HS-5 (cell line): ENCODE measurements around the gene TMEM54.

ENCODE experiments used
- DNase-seq: peaks from one replicate; pipeline ENCODE4 v3.0.0-alpha.2; 2012; ENCODE audit warnings: low read depth

TMEM54 gene, protein sequence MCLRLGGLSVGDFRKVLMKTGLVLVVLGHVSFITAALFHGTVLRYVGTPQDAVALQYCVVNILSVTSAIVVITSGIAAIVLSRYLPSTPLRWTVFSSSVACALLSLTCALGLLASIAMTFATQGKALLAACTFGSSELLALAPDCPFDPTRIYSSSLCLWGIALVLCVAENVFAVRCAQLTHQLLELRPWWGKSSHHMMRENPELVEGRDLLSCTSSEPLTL

DNA sequence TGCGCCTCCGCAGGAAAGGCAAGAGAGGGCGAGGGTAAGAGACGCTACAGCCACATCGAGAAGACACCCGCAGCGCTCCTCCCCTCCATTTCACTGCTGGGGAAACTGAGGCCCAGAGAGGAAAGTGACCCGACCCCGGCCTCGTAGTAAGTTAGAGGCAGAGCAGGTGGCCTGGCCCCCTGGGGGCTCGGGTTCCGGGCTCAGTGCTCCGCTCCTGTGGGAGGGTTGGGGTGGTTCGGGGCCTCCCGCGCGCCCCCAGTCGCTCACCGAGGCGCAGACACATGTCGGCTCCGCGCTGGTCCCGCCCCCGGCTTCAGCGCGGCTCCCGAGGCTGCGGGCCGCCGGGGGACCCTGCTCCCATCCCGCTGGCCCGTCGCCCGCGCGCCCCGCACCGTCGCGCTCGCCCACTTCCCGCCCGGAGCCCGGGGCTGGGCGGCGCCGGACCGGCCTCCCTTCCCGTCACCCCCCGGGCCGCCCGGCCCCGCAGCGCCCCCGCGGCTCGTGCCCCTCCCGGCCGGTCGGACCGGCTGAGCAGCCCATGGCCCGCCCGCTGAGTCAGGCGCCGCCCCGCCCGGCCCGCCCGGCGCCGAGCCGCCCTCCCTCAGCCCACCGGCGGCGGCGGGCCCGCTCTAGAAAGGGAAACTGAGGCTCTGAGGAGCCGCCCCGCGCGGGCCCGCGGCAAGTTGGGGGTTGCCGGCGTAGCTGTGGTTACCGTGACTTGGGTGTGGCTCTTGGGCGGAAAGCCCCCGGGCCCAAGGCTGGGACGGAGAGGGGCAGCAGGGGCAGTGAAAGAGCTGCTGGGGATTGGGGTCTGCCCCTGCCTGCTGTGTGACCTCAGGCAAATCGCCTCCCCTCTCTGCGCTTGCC, at the start of gene TMEM54:
TSS of gene TMEM54 (minus strand) at position 434 of the 867 bp plus-strand sequence. CDS start at position 283, 151 bp downstream.
- DNase-seq = no peak

DNA sequence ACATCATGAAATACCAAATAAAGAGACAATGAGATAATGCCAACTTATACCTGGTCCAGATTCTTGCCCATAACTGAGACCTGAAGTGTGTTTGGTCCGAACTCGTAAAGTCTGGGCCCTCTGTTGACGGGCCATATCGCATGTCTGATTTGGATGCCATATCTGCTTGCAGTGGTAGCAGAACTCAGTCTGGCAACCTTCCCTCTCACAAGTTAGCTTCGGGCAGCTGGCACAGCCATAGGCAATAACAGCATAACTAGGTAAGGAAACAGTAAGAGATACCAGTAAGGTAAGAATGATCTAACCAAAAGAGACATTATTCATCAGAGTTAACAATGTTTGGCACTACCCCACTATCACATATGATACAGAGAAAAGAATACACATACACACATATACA, 48.3 kb upstream of the TMEM54 start:
- DNase-seq = no peak

DNA sequence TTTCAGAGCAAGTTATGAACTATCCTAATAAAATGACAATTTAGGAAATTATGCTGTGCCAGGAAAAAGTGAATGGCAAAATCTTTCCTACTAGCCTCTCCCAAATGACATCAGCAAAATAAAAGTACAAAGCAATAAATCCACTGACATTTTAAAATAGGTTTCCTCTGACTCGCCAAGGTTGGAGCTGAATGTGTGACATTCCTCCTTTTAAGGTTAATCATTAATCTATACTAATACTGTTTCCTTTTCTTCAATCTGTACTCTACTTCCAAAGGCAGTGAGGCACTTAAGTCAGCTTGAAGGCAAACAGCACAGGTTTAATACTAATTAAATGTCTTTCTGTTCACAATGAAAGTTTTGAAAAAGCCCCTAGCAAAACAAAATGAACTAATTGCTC, 47.7 kb upstream of the TMEM54 start:
- no peak for DNase-seq

DNA sequence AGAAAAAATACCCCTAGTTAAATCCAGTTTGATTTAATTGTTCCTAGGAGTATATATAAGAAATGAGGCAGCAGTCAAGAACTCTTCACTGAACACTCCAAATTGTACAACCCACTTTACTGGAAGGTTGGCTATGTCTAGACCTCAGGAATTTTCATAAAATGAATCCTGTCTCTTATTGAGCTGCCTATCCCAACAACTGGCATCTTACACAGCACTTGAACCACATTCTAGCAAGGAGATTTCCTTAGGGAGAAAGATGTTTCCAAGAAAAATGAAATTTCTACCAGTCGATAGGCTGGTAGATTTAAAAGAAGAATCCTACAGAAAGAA, 47.2 kb upstream of the TMEM54 start:
- DNase-seq = no peak

DNA sequence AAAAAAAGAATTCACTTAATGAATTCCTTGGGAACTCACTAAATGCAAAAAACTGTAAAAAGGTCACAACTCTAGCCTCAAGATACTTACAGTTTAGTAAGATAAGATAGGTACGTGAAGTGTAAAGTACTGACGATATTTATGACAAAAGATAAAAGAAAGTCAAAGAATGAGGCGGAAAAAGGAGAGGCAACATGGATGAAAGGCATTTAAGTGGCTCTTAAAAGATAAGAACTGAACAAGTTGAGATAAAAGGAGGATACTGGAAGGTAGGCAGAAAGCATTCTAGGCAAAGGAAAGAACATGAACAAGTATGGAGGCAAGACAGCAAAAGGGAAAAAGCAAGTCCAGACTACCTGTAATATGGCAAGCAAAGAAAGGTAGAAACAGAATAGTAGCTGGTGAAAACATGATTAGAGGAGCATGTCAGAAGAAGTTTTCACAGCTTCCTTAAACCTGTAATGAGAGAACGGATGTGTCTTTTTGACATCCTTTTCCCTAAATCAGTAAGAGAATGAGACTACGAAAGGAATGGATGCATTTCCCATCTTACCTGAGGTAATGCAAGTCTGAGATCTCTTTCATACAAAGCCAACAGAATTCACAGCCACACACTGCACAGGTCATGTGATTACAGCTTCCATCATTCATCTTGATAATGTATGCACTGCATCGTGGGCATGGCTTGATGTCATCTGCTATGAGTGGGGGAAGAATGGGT, 46.6 kb upstream of the TMEM54 start:
- no peak for DNase-seq

DNA sequence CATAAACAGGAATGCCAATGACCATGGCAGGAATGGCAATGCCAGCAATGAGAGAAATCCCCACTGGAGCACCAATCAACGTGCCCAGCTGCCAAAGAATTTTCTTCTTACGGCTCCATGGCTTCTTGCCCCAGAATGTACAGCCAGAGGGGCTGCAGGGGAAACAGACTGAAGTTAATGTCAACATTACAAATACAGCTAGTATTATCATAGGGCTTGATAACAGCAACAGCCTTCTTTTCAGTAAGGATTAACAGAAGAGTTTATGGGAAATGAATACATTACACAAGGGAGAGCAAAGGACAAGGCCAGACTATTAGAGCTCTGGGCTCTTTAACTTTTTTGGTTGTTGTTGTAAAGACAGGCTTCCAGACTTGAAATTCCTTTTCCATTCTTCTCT, 45.2 kb upstream of the TMEM54 start:
- no peak for DNase-seq

DNA sequence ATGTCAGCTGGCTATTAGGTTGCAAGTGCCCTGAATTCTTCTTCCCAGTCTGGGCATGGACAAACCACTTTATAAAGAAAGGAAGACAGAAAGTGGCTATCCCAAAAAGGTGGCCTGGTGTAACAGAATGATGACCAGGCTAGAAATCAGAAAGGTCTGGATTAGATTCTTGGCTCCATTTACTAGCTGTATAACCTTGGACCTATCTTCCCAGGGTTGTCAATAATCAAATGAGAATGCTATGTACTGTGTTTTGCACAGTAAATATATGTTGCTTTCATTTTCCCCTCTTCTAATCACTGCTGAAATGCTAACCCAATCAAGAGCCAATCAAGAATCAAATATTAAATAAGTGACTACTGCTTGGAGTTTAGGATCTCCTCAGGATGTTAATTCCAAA, 43.0 kb upstream of the TMEM54 start:
- no peak for DNase-seq

DNA sequence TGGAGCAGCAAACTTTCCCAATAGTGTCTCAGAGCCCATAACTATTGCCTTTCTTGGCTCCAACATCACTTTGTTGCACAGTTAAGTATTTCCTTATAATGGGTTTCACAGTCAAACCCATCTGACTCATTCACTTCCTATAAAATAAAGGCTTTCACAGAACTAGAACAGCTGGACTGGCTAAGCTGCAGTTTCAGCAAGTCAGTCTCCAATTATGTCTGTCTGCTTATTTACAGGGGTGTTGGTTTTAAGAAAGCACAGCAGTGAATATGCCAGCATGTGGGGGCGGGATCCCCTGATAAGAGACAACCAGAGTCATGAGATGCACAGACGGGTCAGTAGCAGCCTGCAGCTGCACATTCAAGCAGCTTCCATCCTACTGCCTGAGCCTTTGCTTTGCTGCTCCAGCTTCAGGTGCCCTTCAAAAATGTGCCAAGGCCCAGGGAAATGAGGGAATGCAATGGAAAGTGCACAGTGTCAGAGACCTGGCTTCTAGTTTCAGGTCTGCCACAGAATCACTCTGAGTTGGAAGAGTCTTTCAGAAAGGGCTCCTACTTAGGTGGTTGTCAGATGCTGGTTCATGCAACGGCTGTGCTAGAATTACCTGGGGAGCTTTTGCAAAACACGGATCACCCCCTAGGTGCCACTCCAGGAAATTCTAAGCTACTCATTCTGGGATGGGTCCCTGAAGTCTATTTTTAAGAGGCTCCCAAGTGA, 38.6 kb upstream of the TMEM54 start:
- no peak for DNase-seq

DNA sequence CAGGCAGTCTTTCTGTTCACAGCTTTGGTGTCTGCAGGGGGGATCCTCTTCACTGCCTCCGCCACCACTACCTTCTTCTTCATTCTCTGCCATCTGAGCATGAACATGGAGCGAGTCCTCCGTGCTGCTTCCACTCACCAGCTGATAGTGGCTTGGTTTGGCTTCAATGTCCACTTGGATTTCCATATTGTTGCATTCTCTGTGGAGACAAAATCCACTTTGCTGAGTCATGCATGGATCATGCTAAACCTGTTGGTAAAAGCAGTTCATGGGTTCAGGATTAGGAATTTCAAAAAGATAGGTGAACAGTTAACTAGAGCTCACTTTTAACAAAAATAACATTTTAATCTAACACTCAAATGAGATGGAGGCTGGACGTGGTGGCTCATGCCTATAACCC, 35.9 kb upstream of the TMEM54 start:
- DNase-seq = no peak

DNA sequence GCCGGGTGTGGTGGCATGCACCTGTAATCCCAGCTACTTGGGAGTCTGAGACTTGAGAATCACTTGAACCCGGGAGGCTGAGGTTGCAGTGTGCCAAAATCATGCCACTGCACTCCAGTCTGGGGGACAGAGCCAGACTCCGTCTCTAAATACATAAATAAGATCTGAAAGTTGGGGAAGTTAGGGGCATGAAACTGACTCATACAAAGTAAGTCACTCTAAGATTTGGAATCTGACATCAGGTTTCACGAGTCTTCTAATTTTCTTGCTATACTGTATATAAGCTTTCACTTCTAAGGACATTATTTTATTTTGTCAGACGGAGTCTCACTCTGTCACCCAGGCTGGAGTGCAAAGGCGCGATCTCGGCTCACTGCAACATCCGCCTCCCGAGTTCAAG, 33.3 kb upstream of the TMEM54 start:
- no peak for DNase-seq

DNA sequence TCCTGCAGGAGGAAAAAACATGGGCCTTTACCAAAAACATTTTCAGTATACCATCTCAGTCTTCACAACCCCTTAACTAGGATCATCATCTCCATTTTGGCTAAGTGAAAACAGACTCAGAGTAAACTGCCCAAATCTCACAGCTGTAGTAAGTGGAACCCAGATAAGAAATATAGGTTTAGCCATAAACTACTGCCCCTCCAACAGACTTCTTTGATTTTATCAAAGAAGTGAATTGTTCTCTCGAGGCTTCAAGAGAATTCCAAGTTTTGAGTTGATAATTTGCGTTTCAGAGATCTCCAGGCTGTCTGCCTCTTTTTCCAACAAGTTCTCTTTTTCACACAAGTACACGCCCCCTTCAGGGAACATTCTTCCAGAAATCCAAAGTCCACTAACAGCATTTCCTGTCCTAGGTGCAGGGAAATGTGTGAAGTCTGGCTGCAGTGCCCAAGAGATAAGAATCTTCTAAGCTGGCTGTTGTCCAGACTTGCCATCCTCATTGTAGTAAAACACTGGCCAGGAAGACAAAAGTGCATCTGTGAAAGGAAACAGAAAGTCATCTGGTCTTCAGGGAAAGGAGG, 32.6 kb upstream of the TMEM54 start:
- DNase-seq = no peak

DNA sequence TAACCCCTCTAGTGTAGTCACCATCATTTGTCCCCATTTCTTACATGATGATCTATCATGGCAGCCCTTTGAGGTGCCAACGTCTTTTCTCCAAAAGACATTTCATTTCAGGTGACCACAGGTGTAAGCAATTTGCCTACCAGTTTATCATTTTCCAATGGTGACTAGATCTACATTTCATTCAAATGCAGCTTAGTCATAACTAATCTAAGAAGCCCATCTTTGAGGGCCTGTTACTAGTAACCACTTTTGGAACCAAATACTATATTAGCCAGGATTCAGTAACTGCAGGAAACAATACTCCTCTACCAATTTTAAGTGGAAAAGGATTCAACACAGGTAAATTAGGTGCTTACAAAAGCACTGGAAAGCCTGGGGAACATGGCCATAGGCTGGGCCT, 30.6 kb upstream of the TMEM54 start:
- no peak for DNase-seq

DNA sequence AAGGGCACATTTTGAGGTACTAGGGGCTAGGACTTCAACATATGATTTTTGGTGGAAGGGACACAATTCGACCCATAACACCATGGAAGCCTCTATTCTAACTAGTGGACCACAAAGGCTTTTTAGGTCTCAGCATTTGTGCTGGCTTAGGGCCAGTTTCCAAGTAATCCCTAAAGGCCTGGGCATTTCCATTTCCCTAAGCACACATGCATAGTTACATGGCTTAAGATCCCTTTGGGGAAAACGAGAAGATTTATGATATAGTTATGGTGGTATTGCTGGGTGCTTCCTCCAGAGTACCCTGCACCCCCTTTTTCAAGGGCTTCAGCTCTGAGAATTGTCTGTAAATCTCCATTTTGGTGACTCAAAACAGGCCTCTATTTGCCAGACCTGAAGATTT, 28.2 kb upstream of the TMEM54 start:
- no peak for DNase-seq

DNA sequence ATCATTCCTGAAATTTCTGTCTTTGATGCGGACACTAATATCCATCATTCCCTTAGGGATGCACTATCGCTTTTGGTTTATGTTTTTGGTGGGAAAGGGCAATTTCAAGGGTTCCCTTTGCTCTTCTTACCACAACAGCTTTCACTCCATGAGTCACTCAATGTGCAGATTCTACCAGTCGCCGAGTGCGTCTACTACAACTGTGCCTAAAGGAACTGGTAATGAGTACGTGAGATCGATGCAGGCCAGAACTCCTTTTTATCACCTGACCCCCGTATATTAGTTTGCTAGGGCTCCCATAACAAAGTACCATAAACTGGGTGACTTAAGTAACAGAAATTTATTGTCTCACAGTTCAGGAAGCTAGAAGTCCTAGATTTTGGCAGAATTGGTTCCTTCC, 27.5 kb upstream of the TMEM54 start:
- DNase-seq = no peak

DNA sequence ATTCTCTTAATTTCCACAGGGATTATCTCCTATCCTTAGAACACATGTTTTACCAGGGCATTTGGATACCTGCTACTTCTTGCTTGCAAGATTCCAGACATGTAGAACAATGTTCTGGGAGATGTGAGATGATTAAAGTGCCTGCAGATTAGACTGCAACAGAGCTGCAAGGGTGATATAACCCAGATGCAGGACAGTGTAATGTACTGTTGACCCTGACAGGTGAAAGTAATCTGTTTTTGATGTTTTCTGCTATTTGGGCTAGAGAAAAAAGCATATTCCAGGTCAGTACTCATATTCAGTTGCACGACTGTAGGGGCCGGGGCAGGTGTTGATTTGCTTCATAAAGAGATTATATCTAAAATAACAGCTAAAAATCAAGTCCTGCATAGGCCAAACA, 27.1 kb upstream of the TMEM54 start:
- no peak for DNase-seq

DNA sequence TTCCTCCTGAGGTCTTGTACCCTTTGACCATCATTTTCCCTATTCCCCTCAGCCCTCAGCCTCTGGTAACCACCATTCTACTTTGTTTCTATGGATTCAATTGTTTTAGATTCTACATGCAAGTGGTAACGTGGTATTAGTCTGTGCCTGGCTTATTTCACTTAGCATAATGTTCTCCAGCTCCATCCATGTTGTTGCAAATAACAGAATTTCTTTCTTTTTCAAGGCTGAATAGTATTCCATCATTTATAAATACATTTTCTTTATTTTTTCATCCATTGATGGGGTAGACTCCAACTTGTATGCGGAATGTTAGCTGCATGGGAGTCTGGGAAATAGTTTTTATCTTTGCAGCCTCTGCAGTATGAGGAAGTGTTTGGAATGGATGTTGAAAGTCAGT, 26.3 kb upstream of the TMEM54 start:
- no peak for DNase-seq

DNA sequence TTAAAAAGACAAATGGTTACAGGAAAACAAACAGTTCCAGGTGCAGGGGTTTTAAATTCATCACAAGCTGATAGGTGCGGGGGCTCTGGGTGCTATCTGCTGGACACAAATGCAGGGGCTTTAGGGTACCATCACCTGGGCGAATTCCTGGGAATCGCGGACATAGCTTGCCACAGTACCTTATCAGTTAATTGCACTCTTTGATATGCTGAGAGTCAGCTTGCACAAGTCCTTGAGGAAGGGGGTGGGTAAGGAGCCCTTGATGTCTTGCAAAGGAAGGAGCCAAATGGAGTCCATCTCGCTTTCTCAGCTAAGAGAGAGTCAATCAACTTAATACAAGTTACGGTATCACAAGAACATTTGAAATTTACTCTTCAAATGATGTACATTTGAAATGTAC, 25.4 kb upstream of the TMEM54 start:
- no peak for DNase-seq

DNA sequence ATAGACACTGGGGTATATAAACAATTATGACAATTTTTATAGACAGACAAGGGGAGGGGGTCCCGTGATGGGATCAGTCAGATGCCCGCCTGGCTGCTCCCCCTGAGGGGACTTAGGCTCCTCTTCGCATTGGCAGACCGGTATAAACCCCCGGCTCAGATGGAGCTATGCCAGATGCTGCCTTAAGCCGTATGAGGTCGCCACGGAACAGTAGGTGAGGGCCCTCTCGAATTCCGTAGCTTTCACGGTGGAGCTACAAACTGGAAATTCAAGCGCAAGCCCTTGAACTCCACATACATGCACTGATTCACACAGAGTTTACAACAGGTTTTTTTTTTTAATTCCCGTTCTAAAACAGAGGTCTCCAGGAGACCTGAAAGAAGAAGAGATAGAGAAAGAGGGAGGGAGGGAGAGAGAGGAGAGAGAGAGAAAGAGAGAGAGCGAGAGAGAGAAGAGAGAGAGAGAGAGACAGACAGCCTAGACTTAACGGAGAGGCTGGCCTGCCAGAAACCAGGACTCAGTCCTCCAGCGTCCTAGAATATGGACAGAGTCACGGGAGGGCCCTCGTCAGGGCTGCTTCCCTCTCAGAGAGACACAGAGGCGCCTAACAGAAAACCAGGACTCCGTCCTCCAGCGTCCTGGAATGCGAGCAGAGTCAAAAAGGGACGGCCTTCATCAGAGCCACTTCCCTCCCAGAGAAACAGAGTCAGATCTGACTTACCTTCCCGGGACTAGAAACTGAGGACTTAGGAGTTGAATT, 24.4 kb upstream of the TMEM54 start:
- no peak for DNase-seq

DNA sequence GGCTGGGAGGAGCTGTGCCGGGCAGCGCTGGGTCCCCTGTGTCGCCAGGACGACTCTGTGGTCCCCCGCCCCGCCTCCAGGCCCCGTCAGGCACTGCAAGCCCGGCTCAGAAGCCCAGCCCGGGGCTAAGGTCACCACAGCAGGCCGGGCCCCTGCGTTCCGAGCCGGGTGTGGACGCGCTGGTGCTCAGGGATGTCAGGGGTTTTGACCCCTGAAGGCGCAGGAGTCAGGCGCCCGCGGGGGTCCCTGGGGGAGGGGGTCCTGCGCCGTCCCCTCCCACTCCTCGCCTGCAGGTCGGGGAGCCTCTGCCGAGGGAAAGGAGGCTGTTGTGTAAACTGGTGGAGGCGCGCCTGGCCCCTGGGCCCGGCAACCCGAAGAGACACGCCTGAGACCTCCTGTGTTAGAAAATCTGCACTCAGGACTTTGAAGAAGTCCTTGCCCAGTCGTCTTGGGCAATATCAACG, 23.7 kb upstream of the TMEM54 start:
- no peak for DNase-seq

DNA sequence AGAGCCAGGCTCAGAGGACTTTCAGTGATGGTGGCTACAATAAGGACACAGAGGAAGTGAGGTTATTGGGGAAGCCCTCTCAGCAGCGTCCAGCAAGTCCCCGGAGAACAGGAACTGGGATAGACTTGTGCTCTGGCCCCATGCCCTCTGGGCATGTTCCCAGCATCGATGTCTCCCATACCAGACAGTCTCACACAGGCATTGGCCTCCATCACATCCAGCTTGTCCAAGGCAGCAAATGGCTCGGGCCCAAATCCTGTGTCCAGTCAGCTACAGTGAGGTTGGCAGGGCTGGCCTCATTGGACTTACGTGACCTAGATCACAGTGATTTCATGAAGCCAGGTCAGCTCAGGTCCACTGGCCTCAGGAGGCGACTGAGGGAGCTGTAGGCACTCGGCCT, 19.6 kb upstream of the TMEM54 start:
- no peak for DNase-seq
